OCI-LY7 (cell line): ENCODE results near the gene ZNHIT1.

ENCODE experiments used
- EZH2phosphoT487 ChIP-seq: fragments of 200-600 bp; sonication (generic); IDR thresholded peaks from 2 replicates; pipeline ENCODE4 v1.6.1; 2018; ENCODE audit warnings: low read depth, borderline replicate concordance, mild to moderate bottlenecking, mixed run types, antibody characterized with exemption, low read length, moderate library complexity, mixed read lengths
- TF ChIP-seq, protein P1 (sequence below): fragments of 200-600 bp; sonication (generic); conservative IDR thresholded peaks from 2 replicates; pipeline ENCODE4 v1.5.1; 2014; ENCODE audit warnings: mild to moderate bottlenecking, antibody characterized with exemption, low read length, moderate library complexity, mixed read lengths

DNA sequence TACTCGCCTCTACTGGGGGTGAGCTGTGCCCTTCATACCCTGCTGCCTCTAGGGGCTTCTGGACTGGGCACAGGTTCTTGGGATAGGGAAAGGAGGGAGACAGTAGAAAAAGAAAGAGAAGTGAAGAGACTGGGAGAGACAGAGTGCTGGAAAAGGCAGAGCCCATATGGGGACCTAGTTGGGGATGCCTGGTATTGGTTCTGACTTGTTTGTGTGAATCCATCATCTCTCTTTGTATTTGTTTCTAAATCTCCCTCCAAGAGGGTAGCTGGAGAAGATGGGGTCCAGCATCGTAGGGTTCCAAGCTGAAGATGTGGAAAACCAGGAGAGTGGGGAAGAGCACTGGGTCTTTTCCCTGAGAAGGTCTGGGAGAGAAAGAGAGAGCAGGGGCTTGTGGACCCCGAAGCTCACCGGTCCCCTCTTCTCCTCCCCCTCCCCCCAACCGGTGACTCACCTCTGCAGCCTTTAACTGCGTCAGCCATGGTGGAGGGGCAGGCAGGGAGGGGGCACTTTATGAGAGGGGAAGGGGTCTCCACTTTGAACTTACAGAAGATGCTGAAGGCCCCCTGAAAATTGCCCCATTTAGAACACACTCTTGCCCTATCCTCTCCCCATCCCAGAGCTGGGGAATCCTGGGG is 49.4 kb upstream of the ZNHIT1 start:
- TF ChIP-seq, protein P1, sequence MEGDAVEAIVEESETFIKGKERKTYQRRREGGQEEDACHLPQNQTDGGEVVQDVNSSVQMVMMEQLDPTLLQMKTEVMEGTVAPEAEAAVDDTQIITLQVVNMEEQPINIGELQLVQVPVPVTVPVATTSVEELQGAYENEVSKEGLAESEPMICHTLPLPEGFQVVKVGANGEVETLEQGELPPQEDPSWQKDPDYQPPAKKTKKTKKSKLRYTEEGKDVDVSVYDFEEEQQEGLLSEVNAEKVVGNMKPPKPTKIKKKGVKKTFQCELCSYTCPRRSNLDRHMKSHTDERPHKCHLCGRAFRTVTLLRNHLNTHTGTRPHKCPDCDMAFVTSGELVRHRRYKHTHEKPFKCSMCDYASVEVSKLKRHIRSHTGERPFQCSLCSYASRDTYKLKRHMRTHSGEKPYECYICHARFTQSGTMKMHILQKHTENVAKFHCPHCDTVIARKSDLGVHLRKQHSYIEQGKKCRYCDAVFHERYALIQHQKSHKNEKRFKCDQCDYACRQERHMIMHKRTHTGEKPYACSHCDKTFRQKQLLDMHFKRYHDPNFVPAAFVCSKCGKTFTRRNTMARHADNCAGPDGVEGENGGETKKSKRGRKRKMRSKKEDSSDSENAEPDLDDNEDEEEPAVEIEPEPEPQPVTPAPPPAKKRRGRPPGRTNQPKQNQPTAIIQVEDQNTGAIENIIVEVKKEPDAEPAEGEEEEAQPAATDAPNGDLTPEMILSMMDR = no peak
- TF ChIP-seq EZH2phosphoT487 = no peak
